ENCODE data around the gene EIF5A.

EIF5A gene

DNA sequence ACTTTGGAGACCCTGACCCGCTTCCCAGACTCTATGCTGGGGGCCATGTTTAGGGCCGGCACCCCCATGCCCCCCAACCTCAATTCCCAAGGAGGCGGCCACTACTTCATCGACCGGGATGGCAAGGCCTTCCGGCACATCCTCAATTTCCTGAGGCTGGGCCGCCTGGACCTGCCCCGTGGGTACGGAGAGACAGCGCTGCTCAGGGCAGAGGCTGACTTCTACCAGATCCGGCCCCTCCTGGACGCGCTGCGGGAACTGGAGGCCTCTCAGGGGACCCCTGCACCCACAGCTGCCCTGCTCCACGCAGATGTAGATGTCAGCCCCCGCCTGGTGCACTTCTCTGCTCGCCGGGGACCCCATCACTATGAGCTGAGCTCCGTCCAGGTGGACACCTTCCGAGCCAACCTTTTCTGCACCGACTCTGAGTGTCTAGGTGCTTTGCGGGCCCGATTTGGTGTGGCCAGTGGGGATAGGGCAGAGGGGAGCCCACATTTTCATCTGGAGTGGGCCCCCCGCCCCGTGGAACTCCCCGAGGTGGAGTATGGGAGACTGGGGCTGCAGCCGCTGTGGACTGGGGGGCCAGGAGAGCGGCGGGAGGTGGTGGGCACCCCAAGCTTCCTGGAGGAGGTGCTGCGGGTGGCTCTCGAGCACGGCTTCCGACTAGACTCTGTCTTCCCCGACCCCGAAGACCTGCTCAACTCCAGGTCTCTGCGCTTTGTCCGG lies 45.6 kb downstream of the EIF5A start:
- TF ChIP-seq, protein P1, sequence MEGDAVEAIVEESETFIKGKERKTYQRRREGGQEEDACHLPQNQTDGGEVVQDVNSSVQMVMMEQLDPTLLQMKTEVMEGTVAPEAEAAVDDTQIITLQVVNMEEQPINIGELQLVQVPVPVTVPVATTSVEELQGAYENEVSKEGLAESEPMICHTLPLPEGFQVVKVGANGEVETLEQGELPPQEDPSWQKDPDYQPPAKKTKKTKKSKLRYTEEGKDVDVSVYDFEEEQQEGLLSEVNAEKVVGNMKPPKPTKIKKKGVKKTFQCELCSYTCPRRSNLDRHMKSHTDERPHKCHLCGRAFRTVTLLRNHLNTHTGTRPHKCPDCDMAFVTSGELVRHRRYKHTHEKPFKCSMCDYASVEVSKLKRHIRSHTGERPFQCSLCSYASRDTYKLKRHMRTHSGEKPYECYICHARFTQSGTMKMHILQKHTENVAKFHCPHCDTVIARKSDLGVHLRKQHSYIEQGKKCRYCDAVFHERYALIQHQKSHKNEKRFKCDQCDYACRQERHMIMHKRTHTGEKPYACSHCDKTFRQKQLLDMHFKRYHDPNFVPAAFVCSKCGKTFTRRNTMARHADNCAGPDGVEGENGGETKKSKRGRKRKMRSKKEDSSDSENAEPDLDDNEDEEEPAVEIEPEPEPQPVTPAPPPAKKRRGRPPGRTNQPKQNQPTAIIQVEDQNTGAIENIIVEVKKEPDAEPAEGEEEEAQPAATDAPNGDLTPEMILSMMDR (IDR thresholded peaks at IDR 0.05; ENCODE audit: low read depth, low read length, missing control alignments) = no peak
- no peak for DNase-seq (ENCODE audit: low read depth)
- H3K4me3 ChIP-seq (ENCODE audit: low read depth, low read length) = peak overlapping the region; percentile 56; the same call in 1 of the 2 replicates

DNA sequence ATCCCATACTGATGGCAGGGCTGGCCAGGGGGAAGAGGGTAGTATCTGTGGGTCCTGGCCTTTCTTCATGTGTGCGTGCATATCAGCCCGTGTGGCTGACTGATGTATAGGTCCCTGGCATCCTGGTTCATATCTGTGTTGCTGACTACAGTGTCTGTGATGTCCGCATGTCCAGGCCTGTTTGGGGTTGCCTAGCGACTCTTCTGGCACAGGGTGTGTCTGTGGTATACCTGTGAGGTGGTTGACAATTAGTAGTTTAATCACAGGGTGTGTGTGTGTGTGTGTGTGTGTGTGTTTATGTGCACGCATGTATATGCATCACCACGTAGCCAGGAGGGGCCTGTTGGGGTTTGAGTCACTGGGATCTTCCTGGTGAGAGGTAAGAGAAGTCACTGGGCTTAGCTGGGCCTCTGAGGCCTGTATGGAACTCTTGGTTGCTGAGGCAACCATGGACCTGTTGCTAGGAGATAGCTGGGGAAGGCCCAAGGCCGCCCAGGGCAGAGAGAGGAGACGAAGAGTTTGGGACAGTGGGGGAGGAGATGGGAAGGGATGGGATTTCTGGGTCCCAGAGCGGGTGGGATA lies 46.9 kb downstream of the EIF5A start:
- no peak for DNase-seq (ENCODE audit: low read depth)

DNA sequence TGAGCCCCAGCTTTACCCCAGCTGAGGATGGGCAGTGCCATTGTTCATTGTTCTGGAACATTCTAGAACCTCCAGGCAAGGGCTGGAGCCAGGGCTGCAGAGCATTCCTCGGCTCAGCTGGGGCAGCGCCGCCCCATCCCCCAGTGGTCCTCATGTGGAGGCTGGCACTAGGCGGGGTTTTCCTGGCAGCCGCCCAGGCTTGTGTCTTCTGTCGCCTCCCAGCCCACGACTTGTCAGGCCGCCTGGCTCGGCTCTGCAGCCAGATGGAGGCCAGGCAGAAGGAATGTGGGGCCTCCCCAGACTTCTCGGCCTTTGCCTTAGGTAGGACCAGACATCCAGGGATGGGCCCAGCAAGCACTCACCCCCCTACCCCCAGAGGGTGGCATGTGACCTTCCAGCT lies 47.6 kb downstream of the EIF5A start, which contains the start of gene TMEM95:
TMEM95 (plus strand) TSS at position 104 of the 400 bp plus-strand sequence; CDS start at position 153, 49 bp downstream.
- TF ChIP-seq, protein P1 (IDR thresholded peaks at IDR 0.05; ENCODE audit: low read depth, low read length, missing control alignments) = no peak
- no peak for DNase-seq (ENCODE audit: low read depth)
- no peak within 1 kb of the TSS for H3K4me3 ChIP-seq (ENCODE audit: low read depth, low read length)

More for the DNA sequence above, 46.9 kb downstream of the EIF5A start:
- TF ChIP-seq, protein P1 (IDR thresholded peaks at IDR 0.05; ENCODE audit: low read depth, low read length, missing control alignments) = no peak
- H3K4me3 ChIP-seq (ENCODE audit: low read depth, low read length) = no peak overlapping the region

DNA sequence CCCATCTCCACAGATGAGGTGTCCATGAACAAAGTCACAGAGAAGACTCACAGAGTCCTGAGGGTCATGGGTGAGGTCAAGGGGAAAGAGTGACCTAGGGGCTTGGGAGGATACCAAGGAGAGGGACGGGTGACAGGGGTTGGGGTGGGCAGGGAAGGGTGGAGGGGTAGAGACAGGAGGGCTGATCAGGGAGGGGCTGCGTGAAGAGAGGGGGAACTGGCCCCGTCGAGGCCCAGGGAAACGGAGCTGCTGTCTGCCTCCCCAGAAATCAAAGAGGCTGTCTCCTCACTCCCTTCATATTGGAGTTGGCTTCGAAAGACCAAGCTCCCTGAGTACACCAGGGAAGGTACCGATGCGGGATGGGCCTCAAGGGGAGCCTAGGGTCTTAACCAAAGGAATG lies 48.1 kb downstream of the EIF5A start:
- TF ChIP-seq, protein P1 (IDR thresholded peaks at IDR 0.05; ENCODE audit: low read depth, low read length, missing control alignments) = no peak
- DNase-seq (ENCODE audit: low read depth) = no peak
- no peak overlapping the region for H3K4me3 ChIP-seq (ENCODE audit: low read depth, low read length)

DNA sequence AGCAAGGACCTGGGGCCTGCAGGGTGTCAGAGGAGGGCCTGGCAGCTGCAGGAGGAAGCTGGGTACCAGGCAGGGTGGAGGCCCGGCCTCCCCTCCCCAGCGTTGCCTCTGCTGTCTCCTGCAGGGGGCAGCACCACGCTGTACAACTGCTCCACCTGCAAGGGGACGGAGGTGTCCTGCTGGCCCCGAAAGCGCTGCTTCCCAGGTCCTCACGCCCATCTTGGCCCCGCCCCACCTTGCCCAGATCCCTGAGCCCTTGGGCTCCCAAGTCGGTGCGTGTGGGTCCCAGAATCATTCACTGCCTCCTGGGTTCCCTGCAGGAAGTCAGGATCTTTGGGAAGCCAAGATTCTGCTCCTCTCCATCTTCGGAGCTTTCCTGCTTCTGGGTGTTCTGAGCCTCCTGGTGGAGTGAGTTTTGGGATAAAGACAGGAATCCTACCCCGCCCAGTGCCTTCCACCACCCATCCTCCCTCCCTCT lies 48.7 kb downstream of the EIF5A start:
- peak; percentile 47 for DNase-seq (ENCODE audit: low read depth)
- H3K4me3 ChIP-seq (ENCODE audit: low read depth, low read length) = no peak overlapping the region
- TF ChIP-seq, protein P1 (IDR thresholded peaks at IDR 0.05; ENCODE audit: low read depth, low read length, missing control alignments) = peak; percentile 95

DNA sequence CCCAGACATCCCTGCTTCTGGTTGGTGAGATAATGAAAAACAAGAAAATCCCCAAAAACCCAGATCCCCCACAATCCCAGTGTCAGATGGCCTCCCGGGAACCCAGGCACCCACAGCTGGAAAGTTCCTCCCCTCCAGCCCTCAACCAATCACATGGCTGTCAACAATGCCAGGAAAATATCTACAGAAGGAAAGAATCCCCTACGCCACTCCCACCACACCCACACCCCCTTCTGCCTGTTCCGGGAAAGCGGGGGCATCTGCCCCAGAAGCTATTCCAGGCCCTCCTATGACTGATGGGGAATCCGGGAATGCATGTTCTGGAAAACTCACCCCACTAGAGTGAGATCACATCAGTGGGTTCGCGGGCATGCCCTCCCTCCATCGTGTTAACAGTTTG lies 49.3 kb downstream of the EIF5A start:
- DNase-seq (ENCODE audit: low read depth) = no peak
- H3K4me3 ChIP-seq (ENCODE audit: low read depth, low read length) = no peak overlapping the region

More for the DNA sequence above, 49.3 kb downstream of the EIF5A start:
- TF ChIP-seq, protein P1 (IDR thresholded peaks at IDR 0.05; ENCODE audit: low read depth, low read length, missing control alignments) = no peak
